K562 (cell line): Measurements from ENCODE around the gene BICD1. TPM values are rescaled to one million over a fixed set of nuclear protein-coding genes. Genes with fewer than 3 reads are reported as not detected.

Source experiments
- ATAC-seq: fragments of 200-7000 bp; cut with Tn5 transposase; 3 replicates; pipeline ENCODE4 v1.9.1; 2020; ENCODE audit warnings: moderate library complexity
- BruUV-seq: library from RNA; stranded (reverse); fragments of 400-500 nt; replicated peaks from 2 replicates; lab custom pipeline; 2021; lab: Mats Ljungman, UMichigan
- CTCF ChIA-PET: fragments of 300-600 bp; formaldehyde crosslinking; extraction: SDS; loops from one replicate; lab custom pipeline; 2021; ENCODE audit warnings: low intra/inter-chr PET ratio; lab: Yijun Ruan, JAX
- POLR2A ChIA-PET: fragments of 300-600, 350-650 bp; sonication (Branson Sonifier 250); formaldehyde crosslinking; extraction: SDS; loops from one replicate; lab custom pipeline; 2021; ENCODE audit warnings: antibody characterized with exemption, inconsistent platforms; lab: Yijun Ruan, JAX
- DNase-seq, 4 experiments: peaks; one replicate each; pipeline versions ENCODE4 v3.0.0 to v3.0.0-alpha.2; 2011 to 2018; ENCODE audit warnings: low spot score in 3 of 4, mixed read lengths in 3 of 4; ENCODE audit errors: extremely low read depth in 1 of 4
- FAIRE-seq: peaks from 2 replicates; lab custom pipeline; 2011; peaks lifted over from hg19 to GRCh38; lab: Jason Lieb, UNC
- H2AFZ ChIP-seq: 2 replicates; pipeline ENCODE4 v1.6.0; 2011; ENCODE audit warnings: low read depth, low read length, control low read depth, inconsistent platforms
- H3K27ac ChIP-seq: fragments of 200-600 bp; 3 replicates; pipeline ENCODE4 v1.8.0; 2011; ENCODE audit warnings: low read depth, mild to moderate bottlenecking, control low read depth, inconsistent platforms, low read length, moderate library complexity, mixed read lengths; ENCODE audit errors: extremely low read depth
- H3K27me3 ChIP-seq, 2 experiments: fragments of 300-600 bp in 1 of 2; 2 replicates in 1 of 2; 3 replicates in 1 of 2; pipeline versions ENCODE4 v1.6.0 to v1.8.0; 2011; ENCODE audit warnings: inconsistent platforms in 2 of 2, low read length in 2 of 2, mild to moderate bottlenecking in 1 of 2, mixed read lengths in 1 of 2, moderate library complexity in 1 of 2; ENCODE audit not compliant: control insufficient read depth in 2 of 2, insufficient read depth in 2 of 2
- H3K36me3 ChIP-seq: fragments of 300-600 bp; 3 replicates; pipeline ENCODE4 v1.8.0; 2011; ENCODE audit warnings: mild to moderate bottlenecking, low read length, inconsistent platforms; ENCODE audit not compliant: control insufficient read depth, insufficient read depth
- H3K4me1 ChIP-seq, 2 experiments: fragments of 200-600 bp in 1 of 2; replicated peaks in 1 of 2; 2 replicates in 1 of 2; 3 replicates in 1 of 2; pipeline versions ENCODE4 v1.5.1 to v1.8.0; 2011; ENCODE audit warnings: inconsistent platforms in 2 of 2, low read length in 2 of 2, mild to moderate bottlenecking in 1 of 2, mixed read lengths in 1 of 2, moderate library complexity in 1 of 2; ENCODE audit not compliant: control insufficient read depth in 2 of 2, insufficient read depth in 2 of 2
- H3K4me2 ChIP-seq: 2 replicates; pipeline ENCODE4 v1.6.1; 2011; ENCODE audit warnings: low read length, control low read depth, inconsistent platforms, mixed read lengths; ENCODE audit not compliant: insufficient read depth
- H3K4me3 ChIP-seq: fragments of 200-600 bp; sonication (generic), shearing (Covaris generic); 2 replicates; pipeline ENCODE4 v1.5.1; 2016; ENCODE audit warnings: control low read depth, inconsistent platforms
- H3K79me2 ChIP-seq: fragments of 200-600 bp; 3 replicates; pipeline ENCODE4 v1.8.0; 2011; ENCODE audit warnings: low read length, inconsistent platforms; ENCODE audit not compliant: control insufficient read depth, insufficient read depth
- H3K9ac ChIP-seq, 2 experiments: 2 replicates each; pipeline versions ENCODE4 v1.6.0 to v1.6.1; 2011; ENCODE audit warnings: low read depth in 2 of 2, low read length in 2 of 2, control low read depth in 1 of 2, inconsistent platforms in 1 of 2, mild to moderate bottlenecking in 1 of 2, mixed read lengths in 1 of 2; ENCODE audit not compliant: insufficient read depth in 1 of 2
- H3K9me1 ChIP-seq: one replicate; pipeline ENCODE4 v1.6.0; 2011; ENCODE audit warnings: inconsistent platforms, mild to moderate bottlenecking, low read length, moderate library complexity; ENCODE audit not compliant: control insufficient read depth, insufficient read depth
- H3K9me3 ChIP-seq: replicated peaks from 2 replicates; pipeline ENCODE4 v1.5.1; 2011; ENCODE audit warnings: low read depth, low read length, inconsistent platforms; ENCODE audit not compliant: control insufficient read depth, insufficient read depth
- H4K20me1 ChIP-seq: replicated peaks from 2 replicates; pipeline ENCODE4 v1.6.1; 2011; ENCODE audit warnings: low read length, inconsistent platforms, mixed read lengths; ENCODE audit not compliant: control insufficient read depth, insufficient read depth
- CBFA2T2 ChIP-seq: fragments of 450-650 bp; conservative IDR thresholded peaks from 2 replicates; pipeline ENCODE4 v1.6.1; 2017; ENCODE audit warnings: mild to moderate bottlenecking
- FOSL1 ChIP-seq: fragments of 200-800 bp; sonication (Bioruptor generic); conservative IDR thresholded peaks from 2 replicates; pipeline ENCODE4 v1.6.1; 2016; ENCODE audit warnings: missing genetic modification characterization, missing compliant biosample characterization
- MEF2A ChIP-seq: IDR thresholded peaks from 2 replicates; pipeline ENCODE4 v1.6.1; 2011; ENCODE audit warnings: low read depth, mild to moderate bottlenecking, low read length, moderate library complexity; ENCODE audit not compliant: control insufficient read depth
- NFIC ChIP-seq: fragments of 450-650 bp; IDR thresholded peaks from 2 replicates; pipeline ENCODE4 v1.6.1; 2017; ENCODE audit warnings: mild to moderate bottlenecking, inconsistent platforms
- RAD21 ChIP-seq, 2 experiments: fragments of 250-450 bp in 1 of 2; fragments of 450-650 bp in 1 of 2; sonication (Bioruptor Pico) in 1 of 2; formaldehyde crosslinking in 1 of 2; IDR thresholded peaks in 1 of 2; conservative IDR thresholded peaks in 1 of 2; 2 replicates each; pipeline versions ENCODE4 v1.4.0 to v1.8.0; 2020 to 2022; ENCODE audit warnings: mild to moderate bottlenecking in 2 of 2, moderate library complexity in 1 of 2
- SP2 ChIP-seq: IDR thresholded peaks from 2 replicates; pipeline ENCODE4 v1.6.1; 2011; ENCODE audit warnings: mild to moderate bottlenecking, low read depth, low read length, moderate library complexity; ENCODE audit not compliant: poor library complexity, severe bottlenecking; ENCODE audit errors: extremely low read depth
- ZNF217 ChIP-seq: sonication (generic); formaldehyde crosslinking; IDR thresholded peaks from 2 replicates; pipeline ENCODE4 v1.8.0; 2022; ENCODE audit warnings: mild to moderate bottlenecking, missing genetic modification reagents
- ZNF232 ChIP-seq: sonication (generic); formaldehyde crosslinking; IDR thresholded peaks from 2 replicates; pipeline ENCODE4 v1.8.0; 2022; ENCODE audit warnings: mild to moderate bottlenecking, missing genetic modification reagents
- ZNF239 ChIP-seq: fragments of 250-450 bp; sonication (Bioruptor Pico); IDR thresholded peaks from 2 replicates; pipeline ENCODE4 v1.4.0; 2020; ENCODE audit warnings: mild to moderate bottlenecking
- ZNF561 ChIP-seq: fragments of 450-650 bp; formaldehyde crosslinking; conservative IDR thresholded peaks from 2 replicates; pipeline ENCODE4 v1.4.0; 2020; ENCODE audit warnings: mild to moderate bottlenecking, moderate library complexity
- WGBS: fragments of 100-300 bp; shearing (Covaris generic); methylation state at CpG from one replicate; pipeline ENCODE4 v1.1.6; 2016; ENCODE audit warnings: low coverage, mixed read lengths; ENCODE audit not compliant: insufficient coverage; ENCODE audit errors: missing lambda C conversion rate; 5-methylcytosine and 5-hydroxymethylcytosine counted together
- in situ Hi-C: fragments of 300-500 bp; cut with MboI; formaldehyde crosslinking; loops from 4 replicates; pipeline ENCODE4 v1.15.0; 2018; ENCODE audit warnings: inconsistent platforms, mixed read lengths
- intact Hi-C: fragments of 100-400 bp; cut with micrococcal nuclease; formaldehyde crosslinking; loops from 2 replicates; pipeline ENCODE4 v1.14.2; 2022
- polyA plus RNA-seq, 8 experiments: library from polyadenylated mRNA; depleted of rRNA in 4 of 8; stranded (reverse) in 5 of 8; unstranded in 3 of 8; fragments of >200 nt; fragmentation: Nextera tagmentation in 2 of 8; fragmentation: Illumina TruSeq in 1 of 8; extraction: Ambion mirVana in 2 of 8; extraction: Trizol in 1 of 8; gene quantifications; 2 replicates each; pipeline versions ENCODE4 v1.2.1 to v1.2.3, GENCODE V29; 2011 to 2014; ENCODE audit warnings: inconsistent platforms in 1 of 8, missing spikeins in 1 of 8
- total RNA-seq, 7 experiments: library from RNA; depleted of rRNA in 6 of 7; stranded (reverse); fragments of >200 nt in 6 of 7; fragmentation: Illumina TruSeq in 2 of 7; extraction: Trizol in 2 of 7; gene quantifications; 2 replicates each; pipeline versions ENCODE4 v1.2.1 to v1.2.3, GENCODE V29; 2011 to 2021; ENCODE audit warnings: low replicate concordance in 1 of 7
- TF ChIP-seq, protein P1 (sequence below): sonication (generic); IDR thresholded peaks from 2 replicates; pipeline ENCODE4 v1.6.1; 2016
- TF ChIP-seq, protein P2 (sequence below): IDR thresholded peaks from 2 replicates; pipeline ENCODE4 v1.6.1; 2011; ENCODE audit warnings: borderline replicate concordance, low read depth, mild to moderate bottlenecking, moderate library complexity, low read length; ENCODE audit not compliant: insufficient read depth, poor library complexity, severe bottlenecking
- TF ChIP-seq, protein P3 (sequence below): conservative IDR thresholded peaks from 2 replicates; pipeline ENCODE4 v1.6.1; 2011; ENCODE audit warnings: low read depth, mild to moderate bottlenecking, low read length; ENCODE audit not compliant: control insufficient read depth

BICD1 gene
- total and polyA plus RNA-seq, 9 of the 15 experiments (the other 6 are each of a cell fraction or from before 2014, with no cell fraction given) = 3.5 to 21.1 (median 12.5) TPM

DNA sequence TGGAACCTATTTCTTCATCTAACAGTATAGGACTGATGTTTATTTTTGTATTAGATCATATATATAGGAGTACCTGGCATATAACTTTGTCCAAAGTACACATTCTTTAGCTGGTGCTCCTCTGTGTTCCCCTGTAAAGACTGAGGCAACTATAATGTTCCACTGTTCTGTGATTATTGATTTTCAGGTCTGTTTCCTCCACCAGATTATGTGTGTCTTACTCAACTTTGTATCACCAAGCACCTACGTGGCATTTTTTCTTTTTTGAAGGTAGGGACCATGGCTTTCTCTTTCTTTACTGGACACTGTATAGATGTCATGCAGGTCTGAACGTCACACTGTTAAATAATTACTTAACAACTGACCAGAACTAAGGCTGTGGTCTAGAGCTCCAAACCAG, 29.3 kb downstream of the BICD1 start:
- no peaks in the 10 kb centered on the region for H3K79me2 ChIP-seq
- no peaks in the 10 kb centered on the region for H3K27me3 ChIP-seq
- 5% methylated on average over 2 of the region's 2 CpGs for WGBS
- no peaks in the 10 kb centered on the region for H3K9me3 ChIP-seq
- H2AFZ ChIP-seq = no peak overlapping the region
- TF ChIP-seq NFIC = no peak
- TF ChIP-seq, protein P1, sequence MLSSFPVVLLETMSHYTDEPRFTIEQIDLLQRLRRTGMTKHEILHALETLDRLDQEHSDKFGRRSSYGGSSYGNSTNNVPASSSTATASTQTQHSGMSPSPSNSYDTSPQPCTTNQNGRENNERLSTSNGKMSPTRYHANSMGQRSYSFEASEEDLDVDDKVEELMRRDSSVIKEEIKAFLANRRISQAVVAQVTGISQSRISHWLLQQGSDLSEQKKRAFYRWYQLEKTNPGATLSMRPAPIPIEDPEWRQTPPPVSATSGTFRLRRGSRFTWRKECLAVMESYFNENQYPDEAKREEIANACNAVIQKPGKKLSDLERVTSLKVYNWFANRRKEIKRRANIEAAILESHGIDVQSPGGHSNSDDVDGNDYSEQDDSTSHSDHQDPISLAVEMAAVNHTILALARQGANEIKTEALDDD = no peak
- no peak for TF ChIP-seq FOSL1 (tag)
- TF ChIP-seq ZNF232 (CRISPR knock-in tag) = no peak
- no peak for TF ChIP-seq ZNF561 (CRISPR knock-in tag)
- no peak for TF ChIP-seq SP2
- TF ChIP-seq, protein P2, sequence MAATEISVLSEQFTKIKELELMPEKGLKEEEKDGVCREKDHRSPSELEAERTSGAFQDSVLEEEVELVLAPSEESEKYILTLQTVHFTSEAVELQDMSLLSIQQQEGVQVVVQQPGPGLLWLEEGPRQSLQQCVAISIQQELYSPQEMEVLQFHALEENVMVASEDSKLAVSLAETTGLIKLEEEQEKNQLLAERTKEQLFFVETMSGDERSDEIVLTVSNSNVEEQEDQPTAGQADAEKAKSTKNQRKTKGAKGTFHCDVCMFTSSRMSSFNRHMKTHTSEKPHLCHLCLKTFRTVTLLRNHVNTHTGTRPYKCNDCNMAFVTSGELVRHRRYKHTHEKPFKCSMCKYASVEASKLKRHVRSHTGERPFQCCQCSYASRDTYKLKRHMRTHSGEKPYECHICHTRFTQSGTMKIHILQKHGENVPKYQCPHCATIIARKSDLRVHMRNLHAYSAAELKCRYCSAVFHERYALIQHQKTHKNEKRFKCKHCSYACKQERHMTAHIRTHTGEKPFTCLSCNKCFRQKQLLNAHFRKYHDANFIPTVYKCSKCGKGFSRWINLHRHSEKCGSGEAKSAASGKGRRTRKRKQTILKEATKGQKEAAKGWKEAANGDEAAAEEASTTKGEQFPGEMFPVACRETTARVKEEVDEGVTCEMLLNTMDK = no peak
- TF ChIP-seq MEF2A = no peak
- TF ChIP-seq CBFA2T2 = no peak
- no peak for TF ChIP-seq ZNF239
- TF ChIP-seq ZNF217 (CRISPR knock-in tag) = no peak
- TF ChIP-seq, protein P3, sequence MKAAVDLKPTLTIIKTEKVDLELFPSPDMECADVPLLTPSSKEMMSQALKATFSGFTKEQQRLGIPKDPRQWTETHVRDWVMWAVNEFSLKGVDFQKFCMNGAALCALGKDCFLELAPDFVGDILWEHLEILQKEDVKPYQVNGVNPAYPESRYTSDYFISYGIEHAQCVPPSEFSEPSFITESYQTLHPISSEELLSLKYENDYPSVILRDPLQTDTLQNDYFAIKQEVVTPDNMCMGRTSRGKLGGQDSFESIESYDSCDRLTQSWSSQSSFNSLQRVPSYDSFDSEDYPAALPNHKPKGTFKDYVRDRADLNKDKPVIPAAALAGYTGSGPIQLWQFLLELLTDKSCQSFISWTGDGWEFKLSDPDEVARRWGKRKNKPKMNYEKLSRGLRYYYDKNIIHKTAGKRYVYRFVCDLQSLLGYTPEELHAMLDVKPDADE = no peak
- TF ChIP-seq RAD21 (CRISPR knock-in tag; conservative IDR thresholded peaks at IDR 0.05 in 1 of 2, IDR thresholded peaks at IDR 0.05 in 1 of 2) = no peak
- H3K9me1 ChIP-seq = no peaks in the 10 kb centered on the region
- ATAC-seq (peak; percentile 34; the same call in 1 of the 3 replicates), DNase-seq (no peak), FAIRE-seq (no peak)
- intact Hi-C loops (no loop called here), in situ Hi-C loops (no loop called here)
- no peak overlapping the region for H3K27ac ChIP-seq
- no peak overlapping the region for H3K9ac ChIP-seq
- H3K36me3 ChIP-seq = no peaks in the 10 kb centered on the region
- no TSS peak for BruUV-seq
- H3K4me3 ChIP-seq = no peak overlapping the region
- H3K4me1 ChIP-seq = peaks cover 0 to 16% of the 10 kb centered on the region in 2 experiments; a peak in 3 of 5 replicates
- ChIA-PET POLR2A (interaction anchor here (1.4 kb wide), 1 partner anchor 11 kb away, joined by 4 read pairs; no protein-coding TSS in a partner anchor), CTCF (no interaction called here)
- H3K4me2 ChIP-seq = no peak overlapping the region
- no peaks in the 10 kb centered on the region for H4K20me1 ChIP-seq
